Prostate gland (tissue), 2 donors: ENCODE results near the gene GOLGA8J. TPM values are rescaled to one million over a fixed set of nuclear protein-coding genes. Genes with fewer than 3 reads are reported as not detected.

ENCODE experiments used
- DNase-seq: peaks from one replicate; pipeline ENCODE4 v3.0.0-alpha.2; 2019; ENCODE audit warnings: low spot score
- H3K27ac ChIP-seq, 2 donors: fragments of 200-600 bp; sonication (generic); 2 replicates each; pipeline ENCODE4 v1.5.1; 2017 to 2019
- H3K27me3 ChIP-seq: fragments of 200-600 bp; sonication (generic); replicated peaks from 2 replicates; pipeline ENCODE4 v1.5.1; 2019; ENCODE audit not compliant: insufficient read depth
- H3K36me3 ChIP-seq, 2 donors: fragments of 200-600 bp; sonication (generic); 1 replicate in 1 of 2; 2 replicates in 1 of 2; pipeline versions ENCODE4 v1.5.1 to v1.8.1; 2017 to 2019
- H3K4me1 ChIP-seq: fragments of 200-600 bp; sonication (generic); replicated peaks from 2 replicates; pipeline ENCODE4 v1.5.1; 2019
- H3K4me3 ChIP-seq, 2 donors: fragments of 200-600 bp; sonication (generic); 2 replicates each; pipeline ENCODE4 v1.5.1; 2017 to 2019
- H3K9me3 ChIP-seq: fragments of 200-600 bp; sonication (generic); 2 replicates; pipeline ENCODE4 v1.5.1; 2017
- CTCF ChIP-seq, 4 experiments: fragments of 200-600 bp in 2 of 4; fragments of 450-650 bp in 2 of 4; sonication (generic) in 2 of 4; IDR thresholded peaks; 1 replicate in 3 of 4; 2 replicates in 1 of 4; pipeline ENCODE4 v1.5.1; 2016 to 2019; ENCODE audit warnings: antibody characterized with exemption in 4 of 4, mild to moderate bottlenecking in 2 of 4, moderate library complexity in 2 of 4
- POLR2A ChIP-seq: fragments of 450-650 bp; IDR thresholded peaks from one replicate; pipeline ENCODE4 v1.6.1; 2016; ENCODE audit warnings: antibody characterized with exemption, mild to moderate bottlenecking
- POLR2AphosphoS5 ChIP-seq: sonication (generic); formaldehyde crosslinking; IDR thresholded peaks from one replicate; pipeline ENCODE4 v1.6.1; 2017; ENCODE audit warnings: antibody characterized with exemption
- WGBS: methylation state at CpG from one replicate; pipeline ENCODE4 v1.1.5; 2018; 5-methylcytosine and 5-hydroxymethylcytosine counted together
- intact Hi-C: fragments of 100-400 bp; cut with DNase I; formaldehyde crosslinking; loops from one replicate; pipeline ENCODE4 v1.14.2; 2022
- total RNA-seq, 2 donors: library from RNA; depleted of rRNA; stranded (reverse); fragments of >200 nt; gene quantifications; one replicate each; pipeline ENCODE4 v1.1.0, GENCODE V29; 2016

The GOLGA8J gene
- total RNA-seq, 2 donors from 2014 or later: 1.1 TPM; not detected in 1

GRCh38 chr15:30046430-30046829 is 36.3 kb upstream of the GOLGA8J start:
- no peak for DNase-seq
- Histone ChIP-seq H3K9me3 (no peaks in the 10 kb centered on the region), H3K27ac (no peak overlapping the region), H3K4me1 (no peaks in the 10 kb centered on the region), H3K36me3 (no peaks in the 10 kb centered on the region), H3K4me3 (no peak overlapping the region), H3K27me3 (no peaks in the 10 kb centered on the region)
- TF ChIP-seq CTCF (IDR thresholded peaks at IDR 0.05): no peak
- no peak for TF ChIP-seq POLR2AphosphoS5
- no peak for TF ChIP-seq POLR2A
- 62% methylated on average over 2 of the region's 2 CpGs for WGBS
- intact Hi-C loops: no loop called here

- DNase-seq: no peak
- no peaks in the 10 kb centered on the region for H3K27me3 ChIP-seq
- H3K36me3 ChIP-seq: no peaks in the 10 kb centered on the region
- H3K27ac ChIP-seq: no peak overlapping the region
- TF ChIP-seq POLR2A (no peak), POLR2AphosphoS5 (no peak), CTCF (IDR thresholded peaks at IDR 0.05) (no peak)
- H3K4me1 ChIP-seq: no peaks in the 10 kb centered on the region
- H3K4me3 ChIP-seq: no peak overlapping the region
- intact Hi-C loops: no loop called here
- no peaks in the 10 kb centered on the region for H3K9me3 ChIP-seq
- 93% methylated on average over 3 of the region's 3 CpGs for WGBS
Observed at GRCh38 chr15:30055604-30056003, 27.2 kb upstream of the GOLGA8J start.

GRCh38 chr15:30056166-30056565 is 26.6 kb upstream of the GOLGA8J start:
- no peaks in the 10 kb centered on the region for H3K9me3 ChIP-seq
- H3K36me3 ChIP-seq: no peaks in the 10 kb centered on the region
- TF ChIP-seq POLR2AphosphoS5 (no peak), POLR2A (no peak), CTCF (IDR thresholded peaks at IDR 0.05) (no peak)
- no peak overlapping the region for H3K27ac ChIP-seq
- H3K27me3 ChIP-seq: no peaks in the 10 kb centered on the region
- H3K4me3 ChIP-seq: no peak overlapping the region
- intact Hi-C loops: no loop called here
- 82% methylated on average over 4 of the region's 4 CpGs for WGBS
- H3K4me1 ChIP-seq: no peaks in the 10 kb centered on the region
- DNase-seq: no peak

- no peaks in the 10 kb centered on the region for H3K4me1 ChIP-seq
- no peaks in the 10 kb centered on the region for H3K36me3 ChIP-seq
- no peaks in the 10 kb centered on the region for H3K27me3 ChIP-seq
- WGBS: 79% methylated on average over 11 of the region's 11 CpGs
- intact Hi-C loops: no loop called here
- H3K4me3 ChIP-seq: no peak overlapping the region
- no peaks in the 10 kb centered on the region for H3K9me3 ChIP-seq
- H3K27ac ChIP-seq: no peak overlapping the region
- no peak for TF ChIP-seq POLR2A
- no peak for TF ChIP-seq CTCF (IDR thresholded peaks at IDR 0.05)
- TF ChIP-seq POLR2AphosphoS5: no peak
- DNase-seq: no peak
Observed at GRCh38 chr15:30059771-30060170, 23.0 kb upstream of the GOLGA8J start.

- intact Hi-C loops: no loop called here
- Histone ChIP-seq H3K4me1 (no peaks in the 10 kb centered on the region), H3K27ac (no peak overlapping the region), H3K4me3 (no peak overlapping the region), H3K27me3 (no peaks in the 10 kb centered on the region), H3K36me3 (no peaks in the 10 kb centered on the region), H3K9me3 (no peaks in the 10 kb centered on the region)
- no peak for TF ChIP-seq CTCF (IDR thresholded peaks at IDR 0.05)
- TF ChIP-seq POLR2AphosphoS5: no peak
- TF ChIP-seq POLR2A: no peak
- WGBS: 93% methylated on average over 4 of the region's 4 CpGs
- DNase-seq: no peak
Observed at GRCh38 chr15:30062881-30063280, 19.9 kb upstream of the GOLGA8J start.
